Measurements from ENCODE around the gene RAB15.

RAB15 gene

GRCh38 chr14:65002586-65003210 is 30.6 kb upstream of the RAB15 start (continued):
- TF ChIP-seq ZBTB11 (tag by site-specific recombination; conservative IDR thresholded peaks at IDR 0.05; ENCODE audit: low read depth): no peak
- no peak for TF ChIP-seq ZNF585B (tag by site-specific recombination; IDR thresholded peaks at IDR 0.05)
- no peak for TF ChIP-seq ZFP3 (tag by site-specific recombination; IDR thresholded peaks at IDR 0.05; ENCODE audit: low read depth)
- TF ChIP-seq ZNF660 (tag by site-specific recombination; IDR thresholded peaks at IDR 0.05): no peak
- no peak for TF ChIP-seq BCL6B (tag by site-specific recombination; IDR thresholded peaks at IDR 0.05)
- TF ChIP-seq ZNF37A (tag by site-specific recombination; IDR thresholded peaks at IDR 0.05): no peak
- no peak for TF ChIP-seq ZNF23 (tag by site-specific recombination; IDR thresholded peaks at IDR 0.05; ENCODE audit: borderline replicate concordance)

GRCh38 chr14:65001723-65002122 is 29.6 kb upstream of the RAB15 start:
- CTCF ChIA-PET: interaction anchor here (1.4 kb wide), 1 partner anchor 17 kb away, joined by 3 read pairs; no protein-coding TSS in a partner anchor

More at GRCh38 chr14:65001723-65002122, 29.6 kb upstream of the RAB15 start:
- TF ChIP-seq ZBTB21 (tag by site-specific recombination; IDR thresholded peaks at IDR 0.05) (no peak), ZNF362 (tag by site-specific recombination; IDR thresholded peaks at IDR 0.05) (no peak), ZSCAN5A (tag by site-specific recombination; IDR thresholded peaks at IDR 0.05) (no peak), ZNF354C (tag by site-specific recombination; IDR thresholded peaks at IDR 0.05; ENCODE audit: borderline replicate concordance, low read depth) (no peak), YY2 (tag by site-specific recombination; IDR thresholded peaks at IDR 0.05) (no peak), ZNF112 (tag by site-specific recombination; IDR thresholded peaks at IDR 0.05) (no peak), ZNF654 (tag by site-specific recombination; IDR thresholded peaks at IDR 0.05; ENCODE audit: low read depth) (no peak), HOXA7 (CRISPR knock-in tag; IDR thresholded peaks at IDR 0.05; ENCODE audit: borderline replicate concordance) (no peak), MEIS1 (CRISPR knock-in tag; IDR thresholded peaks at IDR 0.05; ENCODE audit: borderline replicate concordance) (no peak), KLF8 (tag by site-specific recombination; IDR thresholded peaks at IDR 0.05) (no peak), ZSCAN16 (tag by site-specific recombination; IDR thresholded peaks at IDR 0.05) (no peak), PRDM1 (tag by site-specific recombination; IDR thresholded peaks at IDR 0.05) (no peak)
- Histone ChIP-seq H3K4me3 (ENCODE audit: low read depth, low read length) (no peak overlapping the region), H3K9me3 (ENCODE audit: control insufficient read depth, insufficient read depth, low read depth, low read length) (no peaks in the 10 kb centered on the region), H3K4me1 (ENCODE audit: control insufficient read depth, insufficient read depth, low read length) (peaks cover 13% of the 10 kb centered on the region), H3K27ac (ENCODE audit: extremely low read depth, low read depth, low read length) (no peak overlapping the region), H3K36me3 (ENCODE audit: control insufficient read depth in 2 of 2, insufficient read depth in 1 of 2, low read length in 2 of 2) (no peaks in the 10 kb centered on the region)
- POLR2A ChIA-PET: no interaction called here
